ENCODE data around the gene PNPLA5.

The PNPLA5 gene

DNA sequence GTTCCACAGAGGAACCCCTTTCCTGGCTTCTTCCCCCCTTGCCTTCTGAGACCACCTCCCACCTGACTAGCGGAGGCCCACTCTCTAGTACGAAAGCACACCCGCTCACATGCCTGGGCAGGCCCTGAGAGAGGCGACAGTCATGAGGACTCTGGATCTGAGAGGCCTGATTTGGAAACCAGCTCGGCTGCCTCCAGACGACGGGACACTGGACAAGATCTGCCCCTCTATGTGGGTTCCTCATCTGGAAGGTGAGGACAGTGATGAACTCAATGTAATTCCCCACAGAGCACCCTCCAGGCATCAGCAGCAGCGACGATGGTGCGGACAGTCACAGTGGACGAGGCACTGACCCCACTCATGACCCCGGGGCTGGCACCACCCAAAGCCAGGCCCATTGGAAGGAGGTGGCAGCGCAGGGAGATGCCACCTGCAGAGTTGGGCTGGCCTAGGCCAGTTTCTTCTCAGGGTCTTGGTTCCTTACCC is 37.0 kb downstream of the PNPLA5 start:
- DNase-seq (ENCODE audit: low read depth): no peak

DNA sequence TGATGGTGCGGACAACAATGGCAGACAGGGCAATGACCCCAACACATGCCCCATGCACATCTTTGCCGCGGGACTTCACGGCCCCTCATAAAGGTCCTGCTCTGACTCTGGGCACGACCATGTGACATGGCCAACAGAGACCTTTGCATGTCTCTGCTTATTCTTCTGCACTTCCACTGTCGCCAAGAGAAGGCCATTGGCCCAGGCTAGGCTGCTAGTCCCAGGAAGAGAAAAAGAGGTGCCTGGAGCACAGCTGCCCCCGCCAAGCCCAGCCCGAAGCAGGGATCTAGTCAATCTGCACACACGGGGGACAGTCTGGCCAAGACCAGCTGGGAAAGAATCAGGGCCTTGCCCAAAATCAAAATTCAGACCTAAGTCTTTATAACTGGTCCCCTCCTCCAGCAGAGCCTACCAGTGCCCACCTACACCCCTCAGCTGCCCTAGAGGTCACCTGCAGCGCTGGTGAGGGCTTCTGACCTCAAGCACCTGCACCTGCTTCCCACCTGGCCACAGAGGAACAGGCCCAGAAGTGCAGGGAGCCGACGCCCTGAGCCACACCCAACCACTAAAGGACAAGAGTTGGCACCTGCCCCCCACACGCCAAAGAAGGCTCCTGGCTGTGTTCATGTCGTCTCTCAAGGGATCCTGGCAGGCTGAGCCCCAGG is 37.6 kb downstream of the PNPLA5 start:
- DNase-seq (ENCODE audit: low read depth): no peak

DNA sequence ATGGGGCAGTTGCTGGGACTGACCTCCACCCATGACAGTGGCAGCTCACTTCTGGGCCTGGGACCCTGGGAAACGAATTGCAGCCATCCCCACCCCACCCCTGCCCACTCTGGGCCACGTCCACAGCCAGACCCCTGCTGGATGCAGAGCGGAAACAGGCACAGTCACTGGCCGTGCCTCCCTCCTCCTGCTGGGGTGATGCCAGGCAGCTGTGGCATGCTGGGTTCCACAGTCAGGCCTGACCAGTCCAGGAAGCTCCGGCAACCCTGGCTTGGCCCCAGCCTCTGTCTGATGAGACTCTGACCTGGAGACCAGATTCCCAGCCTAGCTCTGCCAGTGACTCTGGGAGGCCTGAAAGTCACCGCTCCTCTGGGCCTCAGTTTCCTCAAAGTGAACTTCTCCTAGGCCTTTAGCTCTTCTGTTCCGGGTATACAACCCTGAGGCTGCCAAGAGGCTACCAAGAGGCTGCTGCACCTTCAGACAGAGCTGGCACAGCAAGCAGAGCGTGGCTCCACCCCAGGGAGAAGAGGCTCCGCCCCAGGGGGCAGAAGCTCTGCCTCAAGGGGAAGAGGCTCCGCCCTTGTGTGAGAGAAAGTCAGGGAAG is 38.4 kb downstream of the PNPLA5 start:
- no peak for DNase-seq (ENCODE audit: low read depth)

DNA sequence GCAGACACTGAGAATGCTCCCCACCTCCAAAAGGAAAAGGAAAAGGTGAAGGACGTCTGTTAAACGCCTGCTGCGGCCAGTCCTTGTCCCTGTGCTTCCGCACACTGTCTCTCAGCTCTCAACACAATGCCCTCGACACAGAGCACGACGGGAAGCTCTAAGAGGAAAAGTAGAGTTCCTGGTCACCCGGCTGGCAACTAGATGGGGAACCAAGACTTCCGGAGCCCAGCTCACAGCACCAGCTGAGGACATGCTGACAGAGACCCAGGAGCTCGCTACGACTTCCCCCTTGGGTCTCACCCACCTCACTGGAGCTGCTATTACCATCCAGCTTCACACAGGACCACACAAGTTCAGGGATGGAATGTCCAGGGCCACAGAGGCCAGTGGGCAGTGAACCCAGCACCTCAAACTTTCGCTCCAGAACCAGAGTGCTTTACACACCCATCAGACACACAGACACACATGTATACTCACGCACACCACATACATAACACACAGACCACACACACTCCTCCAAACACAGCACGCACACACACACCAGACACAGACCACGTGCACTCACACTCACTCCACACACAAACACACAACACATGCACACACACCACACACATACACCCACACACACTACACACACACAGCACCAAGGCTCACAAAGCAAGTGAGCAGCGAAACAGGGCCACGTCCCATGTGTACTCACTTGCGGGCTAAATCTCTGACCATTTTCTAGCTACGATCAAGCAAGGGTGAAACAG is 39.1 kb downstream of the PNPLA5 start:
- DNase-seq (ENCODE audit: low read depth): no peak

DNA sequence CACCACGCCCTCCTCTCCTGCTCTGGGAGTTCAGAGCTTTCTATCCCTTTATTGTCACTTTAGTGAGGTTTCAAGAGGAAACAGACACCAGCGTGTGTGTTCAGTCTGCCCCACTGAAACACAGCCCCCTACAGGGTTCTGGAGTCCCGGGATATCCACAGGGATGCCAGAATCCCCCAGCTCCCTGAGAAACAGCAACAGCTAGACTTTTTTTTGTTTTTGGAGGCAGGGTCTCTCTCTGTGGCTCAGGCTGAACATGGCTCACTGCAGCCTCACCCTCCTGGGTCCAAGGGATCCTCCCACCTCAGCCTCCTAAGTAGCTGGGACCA is 39.9 kb downstream of the PNPLA5 start:
- no peak for DNase-seq (ENCODE audit: low read depth)

DNA sequence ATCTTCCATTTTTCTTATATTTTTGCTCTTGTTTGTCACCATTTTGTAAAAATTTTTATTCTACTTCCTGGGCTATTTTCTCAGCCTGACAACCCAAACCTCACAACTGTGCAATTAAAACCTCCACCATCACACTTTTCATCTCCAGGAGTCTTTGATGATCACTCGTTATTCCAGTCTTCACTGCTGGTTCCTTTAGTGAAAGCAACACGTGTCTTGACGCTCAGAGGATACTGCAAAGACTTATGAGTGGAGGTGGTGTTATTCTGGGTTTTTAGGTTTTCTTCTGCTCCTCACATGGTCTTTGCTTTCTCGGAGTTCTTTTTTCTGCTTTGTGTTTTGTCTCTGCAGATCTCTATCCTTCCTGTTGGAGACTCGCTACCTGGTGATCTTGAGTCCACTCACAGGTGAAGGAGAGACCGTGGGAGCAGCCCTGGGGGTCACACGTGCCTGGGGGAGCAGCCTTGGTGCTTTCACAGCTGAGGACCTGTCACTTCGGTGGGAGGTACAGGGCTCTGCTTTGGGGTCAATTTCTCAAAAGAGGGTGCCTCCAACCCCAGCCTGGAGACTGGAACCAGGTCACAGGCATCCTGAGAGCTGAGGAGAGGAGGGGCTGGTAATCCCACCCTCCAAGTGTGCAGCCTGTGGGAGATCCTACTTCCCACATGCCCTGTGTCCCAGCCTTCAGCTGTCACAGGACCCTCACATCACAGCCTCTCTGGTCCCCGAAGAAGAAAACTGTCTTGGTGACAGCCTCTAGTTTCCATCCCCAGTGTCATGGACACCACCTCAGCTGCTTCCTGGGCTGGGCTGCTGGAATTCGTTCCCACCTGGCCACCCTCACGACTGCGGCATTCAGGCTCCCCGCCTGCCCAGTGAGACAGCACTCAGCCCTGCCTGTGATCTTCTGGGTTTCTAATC is 40.5 kb downstream of the PNPLA5 start:
- DNase-seq (ENCODE audit: low read depth): no peak

DNA sequence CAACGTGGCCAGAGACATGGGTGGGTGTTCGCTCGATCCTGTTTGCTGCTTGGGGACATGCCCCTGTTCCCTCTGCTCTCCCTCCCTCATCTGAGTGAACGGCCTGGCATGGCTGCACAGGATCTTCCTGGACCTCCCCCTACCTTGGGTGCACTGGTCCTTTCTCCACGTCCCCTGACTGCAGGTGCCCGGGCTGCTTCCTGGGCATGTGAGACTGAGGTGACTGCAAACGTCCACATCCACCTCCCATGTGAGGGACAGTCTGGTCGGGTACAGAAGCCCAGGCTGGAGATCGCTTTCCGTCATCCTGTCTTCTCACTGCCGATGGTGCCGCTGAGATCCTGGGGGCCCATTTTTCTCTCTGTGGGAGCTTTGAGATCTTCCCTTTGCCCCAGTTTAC is 41.3 kb downstream of the PNPLA5 start:
- DNase-seq (ENCODE audit: low read depth): no peak

DNA sequence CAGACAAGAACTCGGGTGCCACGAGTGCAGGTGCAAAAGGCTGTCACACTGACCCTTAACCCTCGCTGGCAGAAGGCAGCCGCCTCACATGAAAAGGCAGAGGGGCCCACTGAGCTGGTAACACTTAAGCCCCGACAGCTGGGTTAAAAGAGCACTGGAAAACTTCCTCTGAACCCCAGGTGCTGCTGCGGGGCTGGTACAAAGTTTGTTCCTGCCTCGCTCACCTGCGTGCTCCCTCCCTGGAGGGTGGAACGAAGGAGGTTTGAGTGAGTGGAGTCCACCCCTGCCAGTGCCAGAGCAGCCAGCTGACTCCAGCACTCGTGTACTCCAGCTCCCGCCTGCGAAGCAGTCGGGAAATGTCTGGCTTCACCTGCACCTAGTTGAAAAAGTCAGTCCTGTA is 42.1 kb downstream of the PNPLA5 start:
- DNase-seq (ENCODE audit: low read depth): no peak

DNA sequence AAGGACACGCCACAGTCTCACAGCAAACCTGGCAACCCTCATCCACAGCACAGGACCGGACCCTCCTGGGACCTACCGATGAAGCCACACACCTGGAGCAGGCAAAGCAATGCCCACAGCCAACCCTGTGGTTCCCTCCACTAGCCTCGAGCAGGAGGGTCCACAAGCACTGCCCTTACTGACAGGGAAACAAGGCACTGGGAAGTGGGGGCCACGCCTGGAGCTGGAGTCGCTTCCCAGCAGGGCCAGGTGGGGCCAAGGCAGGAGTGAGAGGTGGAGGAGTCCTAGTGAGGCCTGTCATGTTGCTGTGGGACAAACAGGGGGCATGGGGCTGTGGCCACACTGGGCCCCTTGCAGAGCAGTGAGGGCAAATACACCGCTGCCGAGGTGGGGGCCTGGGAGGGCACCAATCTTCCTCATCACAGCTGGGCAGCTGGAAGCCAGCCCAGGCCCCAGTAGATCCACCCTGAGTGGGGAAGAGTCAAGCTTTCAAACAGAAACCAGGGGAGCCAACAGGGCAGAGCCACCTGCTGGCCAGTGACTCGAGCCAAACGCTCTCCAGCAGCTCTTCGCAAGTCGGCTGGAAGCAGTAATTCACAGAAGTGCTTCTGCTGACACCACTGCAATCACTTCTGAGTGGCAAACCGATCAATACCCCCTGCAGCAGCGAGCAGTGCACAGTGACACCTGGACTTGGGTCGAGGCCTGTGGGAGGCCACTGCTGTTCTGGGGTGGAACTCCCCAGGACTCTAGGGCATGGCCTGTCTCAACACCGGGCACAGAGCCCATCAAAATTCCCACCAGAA is 43.2 kb downstream of the PNPLA5 start:
- no peak for DNase-seq (ENCODE audit: low read depth)

DNA sequence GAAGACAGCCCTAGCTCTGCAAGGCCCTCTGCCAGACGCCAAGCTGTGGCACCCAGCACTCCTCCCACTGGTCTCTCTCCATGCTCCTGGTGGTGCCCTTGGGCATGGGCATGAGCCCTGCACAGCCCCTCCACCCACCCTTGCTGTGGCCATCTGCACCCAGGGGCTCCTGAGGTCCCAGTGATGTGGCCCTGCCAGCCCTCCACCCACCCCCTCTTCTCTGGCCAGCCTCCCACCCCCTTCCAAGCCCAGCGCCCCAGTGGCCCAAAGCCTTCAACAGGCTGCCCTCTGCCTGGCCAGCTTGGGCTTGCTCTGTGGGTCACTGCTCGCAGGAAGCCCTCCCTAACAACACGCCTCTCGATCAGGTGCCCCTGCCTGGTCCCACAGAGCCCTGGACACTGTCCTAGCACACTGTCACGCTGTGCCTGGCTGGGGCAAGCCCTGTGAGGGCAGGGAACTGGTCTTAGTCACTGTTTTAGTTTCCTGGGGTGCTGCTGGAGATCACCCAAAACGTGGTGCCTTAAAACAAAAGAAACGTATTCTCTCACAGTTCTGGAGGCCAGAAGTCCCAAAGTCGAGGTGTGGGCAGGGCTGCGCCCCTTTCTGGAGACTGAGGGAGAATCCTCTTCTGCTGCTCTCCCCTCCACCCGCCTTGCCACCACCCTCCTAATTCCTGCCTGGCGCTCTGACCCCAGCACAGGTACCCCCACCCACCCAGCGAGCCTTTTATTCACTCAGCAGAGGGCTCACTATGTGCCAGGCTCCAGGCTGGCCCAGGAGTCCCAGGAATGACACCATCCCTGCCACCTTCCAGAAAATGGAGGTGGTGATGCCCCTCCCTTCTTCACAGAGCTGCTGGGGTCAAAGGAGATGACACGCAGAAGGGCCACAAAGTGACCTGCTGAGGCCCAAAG is 44.2 kb downstream of the PNPLA5 start:
- DNase-seq (ENCODE audit: low read depth): no peak

DNA sequence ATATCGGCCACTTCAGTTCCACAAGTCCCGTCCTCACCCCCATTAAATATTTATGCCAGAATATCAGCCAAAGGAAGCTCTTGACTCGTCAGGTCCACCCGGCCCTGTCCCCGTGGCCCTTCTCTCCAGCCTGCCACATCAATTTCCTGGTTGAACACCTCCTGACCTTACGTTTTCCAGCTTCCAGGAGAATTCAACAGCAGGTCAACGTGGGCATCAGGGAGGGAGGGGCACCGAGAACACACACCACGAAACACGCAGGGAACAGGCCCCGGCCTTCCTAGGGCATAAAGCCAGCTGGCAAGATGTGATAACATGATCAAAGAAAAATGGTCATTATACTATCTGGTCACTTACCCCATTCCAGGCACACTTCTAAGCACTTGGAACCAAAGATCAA is 44.8 kb downstream of the PNPLA5 start:
- no peak for DNase-seq (ENCODE audit: low read depth)

DNA sequence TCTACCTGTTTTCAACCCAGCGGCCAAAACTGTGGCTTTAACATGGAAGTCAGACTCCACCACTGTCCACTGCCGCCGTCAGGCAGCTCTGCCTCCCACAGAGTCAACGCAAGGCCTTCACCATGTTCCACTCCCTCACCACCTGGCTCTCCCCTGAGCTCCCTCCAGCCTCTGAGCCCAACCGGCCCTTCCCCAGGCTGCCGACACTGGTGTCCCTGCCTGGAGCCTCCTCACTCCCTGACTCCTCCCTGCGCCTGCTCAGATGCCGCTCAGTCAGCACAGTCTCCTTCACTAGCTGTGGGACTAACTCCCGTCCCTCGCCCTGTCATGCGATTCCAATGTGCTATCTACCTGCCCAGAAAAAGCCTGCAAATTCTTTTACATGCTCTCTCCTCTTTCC is 45.8 kb downstream of the PNPLA5 start:
- DNase-seq (ENCODE audit: low read depth): no peak

DNA sequence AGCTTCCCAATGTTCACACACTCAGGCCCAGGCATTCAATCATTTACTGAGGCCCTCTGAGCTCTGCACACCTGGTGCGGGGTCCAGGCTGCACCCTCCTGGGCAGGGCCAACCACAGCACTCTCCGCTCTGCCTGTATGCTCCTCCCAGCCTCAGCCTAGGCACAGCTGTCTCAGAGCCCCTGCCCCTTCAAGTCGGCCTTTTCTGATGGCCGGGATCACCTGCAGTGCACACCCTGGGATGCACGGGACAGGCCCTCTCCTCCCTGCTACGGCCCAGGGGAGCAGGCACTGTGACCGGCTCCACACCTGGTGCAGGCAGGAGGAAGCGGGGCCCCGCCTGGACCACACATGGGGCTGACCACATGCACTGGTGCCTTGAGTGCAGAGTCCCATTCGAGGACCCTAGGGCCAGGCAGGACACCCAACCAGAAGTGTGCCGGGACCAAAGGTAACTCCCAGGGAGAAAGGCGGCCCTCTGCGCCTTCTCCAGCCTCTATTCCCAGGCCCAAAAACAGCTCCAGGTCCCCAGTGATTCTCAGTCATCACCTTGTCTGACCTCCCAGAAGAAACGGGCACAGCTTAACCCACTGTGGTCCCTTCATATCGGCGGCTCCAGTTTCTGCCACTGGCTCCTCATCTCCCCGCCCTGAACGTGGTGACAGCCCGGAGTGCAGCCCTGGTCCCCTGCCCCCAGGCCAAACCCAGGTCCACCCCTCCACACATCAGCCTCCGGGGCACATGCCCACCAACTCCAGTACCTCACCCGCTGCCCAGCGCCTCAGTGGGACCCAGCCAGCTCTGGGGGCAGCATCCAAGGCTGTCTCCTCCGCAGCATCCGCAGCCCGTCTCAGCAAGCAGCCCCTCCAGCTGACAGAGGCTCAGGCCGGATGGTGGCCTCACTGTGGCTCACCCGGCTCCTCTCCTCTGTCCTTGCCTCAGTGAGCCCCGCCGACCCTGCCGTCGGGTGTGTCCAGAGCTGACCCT is 47.0 kb downstream of the PNPLA5 start:
- DNase-seq (ENCODE audit: low read depth): no peak

DNA sequence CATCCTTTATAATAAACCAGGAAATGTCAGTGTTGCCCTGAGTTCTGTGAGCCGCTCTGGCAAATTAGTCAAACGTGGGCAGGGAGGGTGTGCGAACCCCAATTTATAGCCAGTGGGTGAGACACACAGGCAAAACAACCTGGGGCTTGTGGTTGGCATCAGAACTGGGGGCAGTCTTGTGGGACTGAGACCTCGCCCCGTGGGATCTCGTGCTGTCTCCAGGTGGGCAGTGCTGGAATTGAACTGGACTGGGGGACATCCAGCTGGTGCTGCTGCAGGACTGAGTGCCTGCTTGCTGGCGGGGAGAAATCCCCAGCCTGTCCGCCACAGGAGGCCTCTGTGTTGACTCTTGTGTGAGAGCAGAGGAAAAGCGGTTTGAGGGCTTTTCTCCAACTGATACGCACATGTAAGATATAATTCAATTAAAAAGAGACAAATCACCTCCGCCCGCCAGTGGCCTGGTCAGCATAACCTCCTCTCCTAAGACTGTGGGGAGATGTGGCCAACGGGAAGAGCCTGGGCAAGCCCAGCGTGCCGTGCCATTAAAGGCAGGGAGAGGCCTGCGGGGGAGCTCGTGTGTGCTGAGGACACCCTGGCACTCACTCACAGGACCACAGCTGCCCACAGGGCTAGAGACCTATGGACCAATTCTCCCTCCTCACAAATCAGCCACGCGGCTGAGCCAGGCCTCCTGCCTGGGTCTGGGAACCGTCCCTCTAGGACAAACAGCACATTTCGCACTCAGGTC is 47.9 kb downstream of the PNPLA5 start:
- DNase-seq (ENCODE audit: low read depth): no peak

DNA sequence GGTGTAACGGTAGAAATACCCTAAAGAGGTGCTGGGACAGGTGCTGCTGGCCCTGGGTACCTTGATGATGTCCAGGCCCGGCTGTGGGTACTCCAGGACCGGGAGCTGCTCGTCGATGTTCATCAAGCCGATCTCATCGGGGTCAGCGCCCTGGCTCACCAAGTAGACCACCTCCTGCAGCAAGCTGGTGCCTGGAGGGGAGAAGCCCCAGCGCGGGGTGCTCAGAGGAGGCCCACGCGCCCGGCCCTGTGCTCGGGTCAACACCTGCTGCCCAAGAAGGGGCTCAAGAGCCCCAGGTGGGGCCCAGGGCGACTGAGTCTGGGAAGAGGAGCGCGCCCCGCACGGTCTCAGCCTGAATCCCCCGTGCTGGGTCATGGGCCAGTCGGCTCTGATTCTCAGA is 50.1 kb downstream of the PNPLA5 start:
- no peak for DNase-seq (ENCODE audit: low read depth)

DNA sequence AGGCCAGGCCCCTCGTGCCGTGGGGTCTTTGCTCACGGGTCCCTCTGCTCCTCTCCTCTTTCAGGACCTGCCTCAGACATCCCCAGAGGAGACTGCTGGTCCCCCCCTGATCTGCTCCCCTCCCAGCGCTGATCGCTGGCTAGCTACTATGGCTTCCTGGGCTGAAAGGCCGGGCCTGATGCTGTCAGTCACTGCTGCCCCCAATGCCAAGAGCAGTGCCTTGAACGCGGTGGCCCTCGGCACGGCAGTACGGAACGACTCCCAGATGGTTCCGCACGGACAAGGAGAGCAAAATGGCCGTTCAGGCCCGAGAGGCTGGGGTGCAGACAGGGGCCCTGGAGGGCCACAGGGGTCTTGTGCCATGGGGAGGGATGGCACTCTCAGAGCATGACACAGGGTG is 51.0 kb downstream of the PNPLA5 start:
- DNase-seq (ENCODE audit: low read depth): no peak

DNA sequence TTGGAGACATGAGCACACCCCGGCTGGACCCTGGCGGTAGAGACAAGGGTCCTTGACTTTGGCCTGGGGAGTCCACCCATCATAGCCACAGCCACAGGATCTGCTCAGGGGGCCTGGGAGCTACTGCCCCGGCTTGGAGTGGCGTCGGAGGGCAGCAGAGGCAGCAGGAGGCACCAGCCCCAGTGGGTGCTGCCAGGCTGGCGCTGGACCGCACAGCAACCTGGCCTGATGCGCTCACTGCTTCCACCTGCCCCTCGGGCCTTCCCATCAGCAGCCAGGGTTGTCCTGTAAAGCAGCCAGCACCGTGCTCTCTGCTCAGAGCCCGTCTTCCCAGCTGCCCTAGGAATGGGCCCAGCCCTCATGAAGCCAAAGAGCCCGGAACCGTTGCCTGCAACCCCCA is 51.4 kb downstream of the PNPLA5 start:
- no peak for DNase-seq (ENCODE audit: low read depth)

DNA sequence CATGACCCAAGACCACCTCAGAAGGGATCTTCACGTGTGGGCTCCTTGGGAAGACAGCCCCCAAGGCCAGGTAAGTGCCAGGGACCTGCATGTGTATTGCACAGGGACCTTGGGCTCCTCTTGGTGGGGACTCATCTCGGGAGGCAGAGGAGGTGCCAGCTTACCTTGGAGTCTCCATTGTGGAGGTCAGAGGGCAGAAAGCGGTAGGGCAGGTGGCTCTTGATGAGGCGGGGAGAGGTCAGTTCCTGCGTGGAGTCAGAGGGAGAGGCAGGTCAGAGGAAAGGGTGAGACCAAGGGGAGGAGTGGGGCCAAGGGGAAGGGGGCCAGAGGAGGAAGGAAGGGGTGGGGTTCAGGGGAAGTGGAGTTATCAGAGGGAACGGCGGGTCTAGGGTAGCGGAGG is 52.0 kb downstream of the PNPLA5 start:
- DNase-seq (ENCODE audit: low read depth): no peak

Measured in stimulated activated CD8-positive, alpha-beta memory T cell treated with anti-CD3 and anti-CD28 coated beads, Interleukin-12 subunit alpha, Interleukin-12 subunit beta, amount 100 ng/mL, for 1 hour (primary cell).